Motor neuron (in vitro differentiated cells): ENCODE measurements around the gene ANKRA2. TPM values are rescaled to one million over a fixed set of nuclear protein-coding genes. Genes with fewer than 3 reads are reported as not detected.

ENCODE experiments used
- ATAC-seq, 8 experiments: fragments of 200-7000 bp; cut with Tn5 transposase; replicated peaks in 6 of 8; 2 replicates each; pipeline ENCODE4 v1.8.0; 2021; ENCODE audit warnings: mild to moderate bottlenecking in 8 of 8, moderate library complexity in 8 of 8
- H3K27ac ChIP-seq, 2 donors: fragments of 250-450 bp; sonication (Bioruptor Pico); 2 replicates each; pipeline ENCODE4 v1.9.0; 2021; ENCODE audit warnings: antibody characterized with exemption in 2 of 2, mild to moderate bottlenecking in 2 of 2, moderate library complexity in 1 of 2
- H3K4me1 ChIP-seq, 2 donors: fragments of 250-450 bp; sonication (Bioruptor Pico); replicated peaks in 1 of 2; 2 replicates each; pipeline ENCODE4 v1.6.1; 2021; ENCODE audit warnings: antibody characterized with exemption in 2 of 2, mild to moderate bottlenecking in 2 of 2, moderate library complexity in 1 of 2
- H3K4me3 ChIP-seq, 5 donors: fragments of 250-450 bp; sonication (Bioruptor Pico); 2 replicates each; pipeline ENCODE4 v1.9.0; 2021; ENCODE audit warnings: antibody characterized with exemption in 5 of 5, mild to moderate bottlenecking in 5 of 5, moderate library complexity in 4 of 5
- WGBS, 10 experiments: fragments of 450-650 bp; shearing (Covaris generic); methylation state at CpG; one replicate each; pipeline ENCODE4 v1.0.0; 2022; 5-methylcytosine and 5-hydroxymethylcytosine counted together
- in situ Hi-C, 9 experiments: fragments of 400-800 bp; cut with MboI; loops; one replicate each; pipeline ENCODE4 v1.15.0; 2021; ENCODE audit warnings: low sequenced_read_pairs in 9 of 9, low pct_unique_long_range_greater_than_20kb in 2 of 9; ENCODE audit not compliant: unreplicated experiment in 9 of 9
- total RNA-seq, 8 experiments: library from RNA; unstranded; fragments of 300-600 nt; gene quantifications; 2 replicates each; pipeline versions ENCODE4 v1.2.3 to v1.2.4, GENCODE V29; 2022

Gene ANKRA2
- total RNA-seq, 8 experiments from 2014 or later: 19.1 to 396 (median 41.5) TPM

DNA sequence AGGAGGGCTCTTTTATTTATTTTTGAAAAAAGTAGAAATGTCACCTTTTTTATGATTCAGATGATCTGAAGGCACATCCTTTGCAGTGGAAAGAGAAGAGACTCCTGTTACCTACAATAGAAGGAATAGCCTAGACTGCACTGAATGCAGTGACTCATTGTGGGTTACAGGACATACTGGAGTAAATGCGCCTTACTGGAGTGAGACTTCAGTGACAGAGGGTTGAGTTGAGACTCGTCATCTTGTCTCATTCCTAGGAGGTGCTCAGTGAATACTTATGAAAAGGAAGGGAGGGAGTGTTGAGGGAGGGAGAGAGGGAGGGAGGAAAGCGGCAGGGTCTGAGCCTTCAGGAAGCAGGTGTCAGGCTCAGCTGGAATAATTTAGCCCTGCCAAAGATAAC lies 25.2 kb downstream of the ANKRA2 start:
- H3K4me3 ChIP-seq: no peak overlapping the region
- WGBS, 10 experiments: 0 to 100% (median 75%) methylated on average over 1 to 2 of the region's 3 CpGs; no CpG with 5 or more reads in 2 of the 10 experiments
- ATAC-seq: peak in 6 of 8 experiments; percentile 13 to 92 (median 48)
- no peak overlapping the region for H3K27ac ChIP-seq
- peaks cover 6 to 8% of the 10 kb centered on the region in 2 donors for H3K4me1 ChIP-seq
- in situ Hi-C loops: loop anchor here in 1 of 9 experiments (25.0 kb wide), 1 partner anchor 453 kb away; no protein-coding TSS in a partner anchor

DNA sequence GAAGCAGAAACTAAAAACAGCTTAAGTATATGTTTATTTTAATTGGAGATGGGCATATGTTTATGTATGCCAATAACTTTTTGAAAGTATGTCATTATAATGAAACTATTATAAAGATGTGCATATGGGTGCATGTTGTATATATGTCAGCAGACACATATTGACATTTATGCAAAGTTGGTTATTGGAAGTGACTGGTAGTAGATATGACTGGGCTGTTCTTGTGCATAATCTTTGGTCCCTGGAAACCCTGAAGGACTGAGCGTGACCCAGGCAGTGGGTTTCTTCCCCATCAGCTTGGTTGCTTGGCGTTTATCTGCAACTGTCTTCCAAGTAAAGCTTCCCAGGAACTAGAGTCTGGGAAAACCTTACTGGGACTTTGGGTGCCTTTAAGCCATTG lies 25.7 kb downstream of the ANKRA2 start:
- in situ Hi-C loops: loop anchor here in 1 of 9 experiments (25.0 kb wide), 1 partner anchor 452 kb away; no protein-coding TSS in a partner anchor
- ATAC-seq: peak in 3 of 8 experiments; percentile 9 to 83 (median 69)
- no peak overlapping the region for H3K27ac ChIP-seq

DNA sequence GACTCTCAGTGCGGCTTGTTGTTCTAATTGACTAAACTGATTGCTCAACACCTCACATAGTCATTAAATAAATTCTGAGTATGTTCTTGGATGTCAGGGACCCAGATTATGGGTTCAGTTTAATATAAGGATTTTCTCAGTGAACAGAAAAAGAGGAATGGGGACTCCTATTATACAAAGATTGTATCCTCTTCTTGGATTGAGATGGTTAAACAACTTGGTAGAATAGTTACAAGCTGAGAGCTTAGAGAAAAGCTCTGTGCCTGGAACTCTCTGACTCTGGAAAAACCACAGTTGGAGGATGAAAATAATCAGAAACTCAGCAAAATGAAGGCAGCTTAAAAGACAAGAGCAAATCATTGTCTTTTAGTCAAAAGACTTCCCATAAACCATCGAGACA lies 30.5 kb downstream of the ANKRA2 start:
- WGBS, 10 experiments: 14 to 100% (median 86%) methylated on average over 1 to 2 of the region's 2 CpGs
- Histone ChIP-seq H3K4me3 (no peak overlapping the region), H3K4me1 (no peaks in the 10 kb centered on the region), H3K27ac (no peak overlapping the region)
- no peak for ATAC-seq
- in situ Hi-C loops: loop anchor here in 1 of 9 experiments (25.0 kb wide), 1 partner anchor 448 kb away; no protein-coding TSS in a partner anchor

More for the DNA sequence above, 25.7 kb downstream of the ANKRA2 start:
- no peak overlapping the region for H3K4me3 ChIP-seq
- H3K4me1 ChIP-seq: peaks cover 6 to 8% of the 10 kb centered on the region in 2 donors
- 0 to 100% (median 61%) methylated on average over 1 to 2 of the region's 2 CpGs; no CpG with 5 or more reads in 2 of the 10 experiments for WGBS, 10 experiments

DNA sequence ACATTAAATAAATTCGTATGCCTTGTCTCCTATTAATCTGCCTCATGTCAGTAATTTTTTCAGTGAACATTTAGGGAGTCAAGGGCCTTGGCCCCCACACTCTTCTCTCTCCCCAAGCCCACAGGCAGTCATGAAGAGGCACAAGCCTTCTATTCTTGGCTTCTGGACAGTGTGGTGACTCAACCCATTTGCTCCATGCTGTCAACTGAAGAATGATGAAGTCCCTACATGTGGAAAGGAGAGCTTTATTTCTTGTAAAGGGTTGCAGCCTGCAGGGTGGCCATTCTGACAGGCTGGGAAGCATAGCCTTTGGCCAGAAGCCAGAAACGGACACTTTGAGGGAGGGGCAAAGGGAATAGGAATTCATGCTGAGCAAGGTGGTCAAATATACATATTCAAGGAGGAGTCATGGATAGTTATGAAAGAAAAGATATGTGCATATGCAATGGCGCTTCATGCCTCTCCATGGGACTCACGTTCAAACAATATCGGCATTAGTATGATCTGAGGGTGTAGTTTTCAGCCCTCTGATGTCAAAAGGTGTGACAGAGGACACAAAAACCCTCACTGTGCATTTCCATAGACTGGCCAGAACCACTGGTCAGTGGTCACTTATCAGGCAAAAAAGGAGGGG lies 31.3 kb downstream of the ANKRA2 start:
- in situ Hi-C loops: loop anchor here in 1 of 9 experiments (25.0 kb wide), 1 partner anchor 447 kb away; no protein-coding TSS in a partner anchor
- no peaks in the 10 kb centered on the region for H3K4me1 ChIP-seq
- H3K27ac ChIP-seq: no peak overlapping the region
- WGBS, 10 experiments: 0 to 100% (median 68%) methylated on average over 2 to 5 of the region's 5 CpGs; no CpG with 5 or more reads in 3 of the 10 experiments
- no peak overlapping the region for H3K4me3 ChIP-seq
- ATAC-seq: peak in 5 of 8 experiments; percentile 21 to 96 (median 93)

DNA sequence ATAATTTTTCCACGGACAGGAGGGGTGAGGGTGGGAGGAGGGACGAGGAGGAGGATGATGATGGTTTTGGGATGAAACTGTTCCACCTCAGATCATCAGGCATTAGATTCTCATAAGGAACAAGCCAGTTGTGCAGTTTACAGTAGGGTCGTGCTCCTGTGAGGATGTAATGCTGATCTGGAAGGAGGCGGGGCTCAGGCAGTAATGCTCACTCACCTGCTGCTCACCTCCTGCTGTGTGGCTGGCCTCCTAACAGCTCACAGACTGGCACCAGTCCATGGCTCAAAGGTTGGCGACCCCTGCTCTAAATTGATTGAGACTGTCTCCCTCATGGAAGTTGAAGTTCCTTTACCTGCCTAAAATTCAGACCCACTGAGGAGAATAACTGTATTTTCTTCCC lies 33.2 kb downstream of the ANKRA2 start:
- in situ Hi-C loops: loop anchor here in 1 of 9 experiments (25.0 kb wide), 1 partner anchor 445 kb away; no protein-coding TSS in a partner anchor
- H3K27ac ChIP-seq: no peak overlapping the region
- ATAC-seq: no peak
- H3K4me3 ChIP-seq: no peak overlapping the region
- WGBS, 10 experiments: 46 to 100% (median 80%) methylated on average over 1 to 4 of the region's 5 CpGs
- H3K4me1 ChIP-seq: no peaks in the 10 kb centered on the region

DNA sequence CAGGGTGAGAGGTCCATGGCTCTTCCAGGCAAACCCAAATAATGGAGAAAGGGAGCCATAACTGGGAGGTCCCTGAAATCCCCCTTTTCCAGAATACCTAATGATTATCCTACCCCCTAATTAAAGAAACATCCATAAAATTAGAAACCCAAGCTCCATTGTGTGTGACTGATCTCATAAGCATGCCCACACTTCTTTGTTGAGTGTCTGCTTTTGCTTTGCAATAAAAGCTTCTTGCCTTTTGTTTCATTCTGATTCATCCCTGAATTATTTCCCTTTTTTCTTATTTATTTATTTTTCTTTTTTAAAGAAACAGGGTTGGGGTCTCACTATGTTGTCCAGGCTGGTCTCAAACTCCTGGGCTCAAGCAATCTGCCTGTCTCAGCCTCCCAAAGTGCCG lies 34.1 kb downstream of the ANKRA2 start:
- Histone ChIP-seq H3K4me3 (no peak overlapping the region), H3K27ac (no peak overlapping the region), H3K4me1 (no peaks in the 10 kb centered on the region)
- ATAC-seq: no peak
- in situ Hi-C loops: loop anchor here in 1 of 9 experiments (25.0 kb wide), 1 partner anchor 444 kb away; no protein-coding TSS in a partner anchor
- WGBS, 10 experiments: 67 to 100% (median 100%) methylated on average over 1 of the region's 1 CpG; no CpG with 5 or more reads in 1 of the 10 experiments

DNA sequence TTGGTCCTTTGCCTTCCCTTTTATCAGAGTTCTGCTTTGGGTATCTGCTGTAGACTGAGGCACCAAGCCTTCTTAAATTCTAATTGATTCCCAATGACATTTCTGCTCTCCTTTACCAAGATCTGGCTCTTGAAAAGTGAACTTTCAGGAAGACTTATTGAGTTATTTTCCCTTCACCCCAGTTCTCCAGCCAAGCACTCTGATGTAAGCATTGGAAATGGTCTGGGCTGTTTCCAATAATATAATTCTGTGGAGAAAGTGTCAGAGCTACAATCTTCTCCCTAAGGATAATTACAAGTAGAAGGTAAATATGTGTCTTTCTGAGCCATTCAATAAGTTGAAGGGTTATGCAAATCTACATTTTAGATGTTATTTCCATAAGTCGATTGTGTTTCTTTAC lies 36.4 kb downstream of the ANKRA2 start:
- Histone ChIP-seq H3K27ac (no peak overlapping the region), H3K4me1 (no peaks in the 10 kb centered on the region), H3K4me3 (no peak overlapping the region)
- 38 to 100% (median 80%) methylated on average over 1 of the region's 1 CpG; no CpG with 5 or more reads in 1 of the 10 experiments for WGBS, 10 experiments
- no peak for ATAC-seq
- in situ Hi-C loops: loop anchor here in 1 of 9 experiments (25.0 kb wide), 1 partner anchor 442 kb away; no protein-coding TSS in a partner anchor

DNA sequence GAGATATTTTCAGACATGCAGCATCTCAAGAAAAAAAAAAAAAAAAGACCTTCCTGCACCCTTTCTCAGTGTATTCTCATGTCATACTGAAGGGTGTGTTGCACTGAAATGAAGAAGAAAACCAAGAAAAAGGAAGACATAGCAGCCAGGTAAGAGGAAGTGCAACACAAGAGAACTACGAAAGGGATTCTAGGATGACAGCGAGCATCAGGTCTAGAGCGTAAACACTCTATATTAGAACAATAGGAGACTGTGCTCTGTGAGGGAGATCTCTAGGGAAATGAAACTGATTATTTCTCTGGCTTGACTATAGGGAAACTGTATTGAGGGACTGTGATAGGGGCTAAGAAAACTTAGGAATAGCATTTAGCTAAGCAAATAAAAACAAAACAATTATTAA lies 37.2 kb downstream of the ANKRA2 start:
- in situ Hi-C loops: loop anchor here in 1 of 9 experiments (25.0 kb wide), 1 partner anchor 441 kb away; no protein-coding TSS in a partner anchor
- H3K4me3 ChIP-seq: no peak overlapping the region
- no peak overlapping the region for H3K27ac ChIP-seq
- H3K4me1 ChIP-seq: no peaks in the 10 kb centered on the region
- ATAC-seq: no peak
- 80 to 94% (median 86%) methylated on average over 2 to 3 of the region's 3 CpGs; no CpG with 5 or more reads in 2 of the 10 experiments for whole genome bisulfite sequencing, 10 experiments

DNA sequence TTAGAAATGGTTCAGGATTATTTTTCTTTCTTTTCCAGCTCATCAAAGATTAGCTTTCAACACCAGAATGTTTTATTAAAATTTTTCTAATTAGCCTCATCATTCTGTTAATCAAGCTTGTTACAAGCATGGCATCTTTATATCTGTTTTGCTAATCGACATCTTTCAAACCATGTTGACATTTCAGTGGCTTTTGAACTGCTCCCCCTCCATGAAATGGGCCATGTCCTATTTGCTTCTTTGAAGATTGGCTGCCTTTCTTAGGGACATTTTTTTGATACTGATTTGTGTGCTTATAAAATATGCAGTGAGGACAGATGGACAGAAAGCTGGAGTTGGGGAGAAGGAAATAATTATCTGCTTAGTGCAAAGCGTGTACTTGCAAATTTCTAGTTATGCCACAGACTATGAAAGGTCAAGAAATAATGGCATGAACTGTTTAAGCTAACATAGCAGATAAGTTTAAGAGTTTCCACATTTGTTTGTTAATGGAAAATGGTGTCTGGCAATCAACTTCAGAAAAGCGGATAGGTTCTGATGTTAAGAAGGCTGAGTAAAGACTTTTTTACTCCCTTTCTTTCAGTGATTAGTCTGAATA lies 39.7 kb downstream of the ANKRA2 start:
- Histone ChIP-seq H3K4me3 (no peak overlapping the region), H3K27ac (no peak overlapping the region), H3K4me1 (no peaks in the 10 kb centered on the region)
- in situ Hi-C loops: loop anchor here in 1 of 9 experiments (25.0 kb wide), 1 partner anchor 438 kb away; no protein-coding TSS in a partner anchor
- peak in 1 of 8 experiments; percentile 37 for ATAC-seq
- 35 to 100% (median 83%) methylated on average over 1 to 3 of the region's 3 CpGs for WGBS, 10 experiments

DNA sequence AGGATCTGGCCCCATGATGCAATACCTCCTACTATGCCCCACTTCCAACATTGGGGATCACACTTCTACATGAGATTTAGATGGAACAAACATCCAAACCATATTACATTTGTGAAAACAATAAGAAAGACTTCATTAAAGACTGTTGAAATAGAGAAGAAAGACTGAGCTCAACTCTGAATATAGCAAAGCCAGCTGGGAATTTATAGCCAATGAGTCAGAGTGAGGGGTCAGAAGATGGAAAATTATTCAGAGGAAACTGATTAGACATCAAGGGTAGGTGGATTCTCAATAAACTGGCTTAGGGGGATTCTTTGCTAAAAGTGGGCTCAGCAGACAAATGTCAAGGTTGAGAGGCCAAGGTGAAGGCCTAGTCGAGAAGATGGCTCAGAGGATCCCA lies 41.6 kb downstream of the ANKRA2 start:
- in situ Hi-C loops: loop anchor here in 1 of 9 experiments (25.0 kb wide), 1 partner anchor 263 kb away; no protein-coding TSS in a partner anchor
- H3K4me3 ChIP-seq: no peak overlapping the region
- no peak for ATAC-seq
- 50 to 100% (median 100%) methylated on average over 1 of the region's 1 CpG; no CpG with 5 or more reads in 4 of the 10 experiments for WGBS, 10 experiments
- H3K27ac ChIP-seq: no peak overlapping the region
- no peaks in the 10 kb centered on the region for H3K4me1 ChIP-seq

DNA sequence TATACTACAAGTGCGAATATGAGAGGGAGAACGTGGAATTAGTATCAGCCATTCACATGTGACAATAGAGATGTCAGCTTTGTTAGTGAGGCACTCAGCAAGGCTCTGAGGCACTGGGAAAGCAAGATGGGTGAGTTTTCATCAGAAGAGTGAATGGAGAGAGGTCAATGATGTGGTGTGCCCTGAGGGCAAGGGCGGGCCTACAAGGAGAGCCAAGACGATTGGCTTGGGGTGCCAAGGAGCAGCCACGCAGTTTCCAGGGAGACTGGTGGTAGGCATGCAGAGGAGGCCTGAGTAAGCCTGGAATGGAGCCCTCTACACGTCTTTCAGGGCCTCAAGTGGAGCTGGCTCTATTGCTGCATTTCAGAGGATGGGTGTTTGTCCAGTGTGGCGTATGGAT lies 42.5 kb downstream of the ANKRA2 start:
- H3K4me1 ChIP-seq: no peaks in the 10 kb centered on the region
- no peak for ATAC-seq
- no peak overlapping the region for H3K4me3 ChIP-seq
- 44 to 92% (median 87%) methylated on average over 1 to 6 of the region's 7 CpGs; no CpG with 5 or more reads in 3 of the 10 experiments for WGBS, 10 experiments
- H3K27ac ChIP-seq: no peak overlapping the region
- in situ Hi-C loops: loop anchor here in 1 of 9 experiments (25.0 kb wide), 1 partner anchor 264 kb away; no protein-coding TSS in a partner anchor

DNA sequence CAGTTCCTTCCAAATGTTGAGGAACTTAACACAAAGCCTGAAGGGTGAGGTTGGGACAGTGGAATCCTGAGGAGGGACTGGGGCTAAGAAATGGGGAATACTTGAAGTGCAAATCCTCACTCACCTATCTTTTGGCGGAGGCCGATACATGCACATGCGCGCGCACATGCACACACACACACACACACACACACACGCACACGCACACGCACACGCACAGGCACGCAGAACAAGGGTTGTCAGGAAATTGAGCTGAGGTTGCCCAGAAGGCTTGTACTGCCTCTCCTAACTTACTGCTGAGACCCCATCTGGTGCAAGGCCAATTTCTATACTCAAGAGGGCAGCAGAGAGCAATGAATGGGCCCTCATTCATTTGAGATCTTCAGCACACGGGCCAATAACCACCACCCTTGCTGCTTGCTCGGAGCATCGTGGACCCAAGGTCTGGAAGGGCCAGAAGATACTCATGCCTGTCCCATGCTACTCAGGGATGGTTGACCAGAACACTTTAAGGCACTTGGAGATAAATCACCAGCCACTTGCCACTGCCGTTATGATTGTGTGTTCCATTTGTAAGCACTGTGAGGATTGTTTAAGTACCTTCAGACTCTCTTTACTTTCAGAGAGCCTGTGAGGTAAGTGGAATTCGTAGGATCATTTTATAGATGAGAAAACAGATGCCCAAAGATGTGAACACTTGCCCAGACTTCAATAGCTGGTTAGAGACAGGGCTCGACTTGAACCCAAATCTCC lies 45.7 kb downstream of the ANKRA2 start:
- Histone ChIP-seq H3K27ac (no peak overlapping the region), H3K4me1 (no peaks in the 10 kb centered on the region), H3K4me3 (no peak overlapping the region)
- in situ Hi-C loops: loop anchor here in 1 of 9 experiments (25.0 kb wide), 1 partner anchor 268 kb away; no protein-coding TSS in a partner anchor
- WGBS, 10 experiments: 24 to 82% (median 66%) methylated on average over 1 to 10 of the region's 16 CpGs; no CpG with 5 or more reads in 2 of the 10 experiments
- peak; percentile 63 to 99 (median 93) for ATAC-seq
